ENCODE data around the gene RHBDF2.
"Not testable (repeated sequence)": the region's sequence is repeated elsewhere in the genome, so short reads cannot be mapped to it uniquely, and the experiment has no call there.

RHBDF2 gene

DNA sequence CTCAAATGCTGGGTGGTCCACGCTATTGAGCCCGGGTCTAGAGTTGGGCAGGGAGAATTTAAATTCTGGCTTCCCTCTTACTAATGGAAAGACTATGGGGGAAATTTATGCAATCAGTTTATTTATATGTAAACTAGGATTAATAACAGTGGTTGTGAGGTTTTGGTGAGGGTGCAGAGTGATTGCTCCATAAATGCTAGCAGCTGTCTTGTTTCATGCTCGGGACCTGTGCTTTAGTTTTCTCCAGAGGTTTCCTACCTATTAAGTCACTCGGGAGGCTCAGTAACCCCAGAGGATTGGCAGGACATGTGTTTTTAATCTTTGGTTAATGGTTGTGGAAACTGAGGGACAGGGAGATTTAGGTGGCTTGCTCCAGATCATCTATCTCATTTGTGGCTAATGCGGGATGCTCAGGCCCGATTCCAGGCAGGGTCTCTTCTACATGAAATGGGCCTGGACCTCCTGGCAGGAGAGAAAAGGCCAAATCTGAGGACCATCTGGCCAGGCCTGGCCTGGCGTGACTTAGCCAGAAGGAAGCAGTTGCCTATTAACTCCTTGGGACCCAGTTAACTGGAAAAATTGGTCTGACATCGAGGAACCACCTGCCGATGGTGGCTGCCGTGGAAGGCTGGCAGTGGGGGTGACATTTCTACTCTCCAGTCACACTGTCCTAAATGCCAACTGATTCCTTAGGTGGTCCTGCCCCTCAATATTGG lies 40.7 kb upstream of the RHBDF2 start:
- no peaks in the 10 kb centered on the region for H3K9me3 Mint-ChIP-seq
- no peaks in the 10 kb centered on the region for H3K36me3 Mint-ChIP-seq (ENCODE audit: low read depth)
- peaks cover 56% of the 10 kb centered on the region for H3K27me3 Mint-ChIP-seq
- no peak overlapping the region for H3K27ac Mint-ChIP-seq
- H3K4me3 Mint-ChIP-seq = no peak overlapping the region
- no peak for DNase-seq
- H3K4me1 Mint-ChIP-seq (ENCODE audit: low read depth) = peaks cover 3% of the 10 kb centered on the region

DNA sequence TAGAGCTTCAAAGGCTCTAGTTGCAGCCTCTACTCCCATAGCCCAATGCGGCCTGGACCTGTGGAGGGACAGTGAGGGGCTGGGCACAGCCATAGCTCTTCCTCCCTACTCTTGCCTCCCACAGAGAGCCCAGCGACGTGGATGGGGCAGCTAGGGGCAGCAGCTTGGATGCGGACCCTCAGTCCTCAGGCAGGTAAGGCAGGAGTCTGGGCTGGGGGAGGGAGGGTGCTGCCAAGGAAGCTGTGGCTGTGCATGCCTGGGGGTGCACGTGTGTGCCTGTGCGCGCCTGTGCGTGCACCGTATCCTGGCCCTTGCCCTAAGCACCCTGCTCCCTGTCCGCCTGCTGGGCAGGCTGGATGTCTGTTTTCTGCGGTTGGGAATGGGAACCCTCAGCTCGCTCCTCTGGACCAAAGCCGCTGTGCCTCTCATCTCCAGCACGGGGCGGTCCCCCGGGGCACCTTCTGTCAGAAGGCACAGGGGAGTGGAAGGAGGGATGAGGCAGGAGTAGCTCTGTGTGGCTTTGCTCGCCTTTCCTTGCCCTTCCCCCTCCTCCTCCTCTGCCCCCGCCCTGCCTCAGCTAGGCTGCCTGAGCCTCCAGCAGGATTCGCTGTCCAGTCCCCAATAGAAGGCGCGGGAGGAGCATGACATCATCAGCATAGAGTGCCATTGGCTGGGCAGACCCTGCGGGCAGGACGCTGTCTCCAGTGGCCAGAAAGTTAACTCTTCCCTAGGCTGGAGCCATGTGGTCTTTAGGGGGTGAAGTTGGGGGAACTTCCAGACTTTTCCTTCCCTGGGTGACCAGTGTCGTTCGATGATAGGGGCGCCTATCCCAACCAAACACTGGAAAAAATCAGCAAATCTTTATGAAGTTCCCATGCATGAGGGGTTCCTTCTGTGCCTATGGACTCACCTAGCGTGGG lies 39.4 kb upstream of the RHBDF2 start:
- H3K27ac Mint-ChIP-seq = no peak overlapping the region
- H3K36me3 Mint-ChIP-seq (ENCODE audit: low read depth) = no peaks in the 10 kb centered on the region
- peaks cover 3% of the 10 kb centered on the region for H3K4me1 Mint-ChIP-seq (ENCODE audit: low read depth)
- H3K27me3 Mint-ChIP-seq = peaks cover 68% of the 10 kb centered on the region
- DNase-seq = no peak
- H3K9me3 Mint-ChIP-seq = no peaks in the 10 kb centered on the region
- no peak overlapping the region for H3K4me3 Mint-ChIP-seq

DNA sequence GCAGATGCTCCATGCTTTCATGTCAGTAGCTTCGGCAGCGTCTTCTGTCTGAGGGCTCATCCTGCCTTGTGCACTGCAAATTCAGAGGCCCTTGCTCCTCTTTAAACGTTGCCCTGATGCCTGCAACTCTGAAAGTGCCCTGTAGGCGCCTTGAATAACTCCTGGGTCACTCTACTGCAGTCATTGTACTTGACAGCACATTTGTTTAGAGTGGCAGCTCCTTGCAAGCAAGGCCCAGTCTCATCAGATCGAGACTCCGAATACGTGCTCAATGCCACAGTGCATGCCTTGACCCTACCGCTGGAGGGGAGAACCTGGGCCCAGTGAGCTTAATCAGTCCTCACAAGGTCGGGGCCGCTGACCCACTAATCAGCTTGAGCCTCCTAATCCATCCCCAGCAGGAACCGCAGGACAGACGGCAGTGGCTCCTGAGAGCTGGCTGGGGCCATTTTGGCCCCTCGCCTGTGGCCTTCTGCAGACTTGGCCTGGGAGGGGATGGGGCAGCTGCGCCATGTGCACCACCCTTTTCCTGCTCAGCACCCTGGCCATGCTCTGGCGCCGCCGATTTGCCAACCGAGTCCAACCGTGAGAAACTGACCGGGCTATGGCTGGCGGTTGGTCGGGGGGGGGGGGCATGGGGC lies 38.5 kb upstream of the RHBDF2 start, which contains the start of gene PRCD:
PRCD (plus strand) TSS at position 414 of the 641 bp plus-strand sequence; CDS start at position 512, 98 bp downstream.
- Mint-ChIP-seq H3K4me1 (ENCODE audit: low read depth) (peaks cover 3% of the 10 kb centered on the region), H3K9me3 (no peaks in the 10 kb centered on the region), H3K27ac (no peak within 1 kb of the TSS), H3K27me3 (peaks cover 72% of the 10 kb centered on the region), H3K4me3 (no peak within 1 kb of the TSS), H3K36me3 (ENCODE audit: low read depth) (no peaks in the 10 kb centered on the region)
- no peak for DNase-seq

DNA sequence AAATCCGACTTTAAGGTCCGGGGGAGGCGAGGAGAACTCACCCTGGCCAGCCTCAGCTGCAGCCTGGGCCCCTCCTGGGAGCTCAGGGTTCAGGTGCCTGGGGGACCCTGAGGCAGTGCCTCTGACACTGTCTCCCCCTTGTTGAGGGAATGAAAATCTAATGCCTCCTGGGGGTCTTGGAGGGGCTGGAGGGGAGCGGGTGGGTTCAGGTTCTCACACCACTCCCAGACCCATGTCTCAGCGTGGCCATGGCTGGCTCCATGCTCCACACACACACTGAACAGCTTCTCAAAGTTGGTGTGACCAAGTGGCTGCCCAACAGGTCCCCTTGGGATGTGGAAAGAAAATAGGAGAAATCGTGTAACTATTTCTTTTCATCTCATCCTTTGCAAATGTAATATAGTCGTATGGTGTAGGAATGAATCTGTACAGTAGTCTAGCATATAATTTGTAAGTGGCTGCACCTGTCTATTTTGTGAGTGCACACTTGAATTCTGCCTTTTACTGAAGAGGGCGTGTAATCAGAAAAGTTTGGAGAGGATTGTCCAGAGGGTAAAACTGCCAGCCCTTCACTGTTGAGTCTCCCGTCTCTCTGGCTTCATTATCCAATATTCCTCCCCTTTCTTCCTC lies 37.8 kb upstream of the RHBDF2 start:
- Mint-ChIP-seq H3K27ac (no peak overlapping the region), H3K27me3 (peaks cover 66% of the 10 kb centered on the region), H3K4me3 (no peak overlapping the region), H3K4me1 (ENCODE audit: low read depth) (peaks cover 3% of the 10 kb centered on the region), H3K36me3 (ENCODE audit: low read depth) (no peaks in the 10 kb centered on the region), H3K9me3 (no peaks in the 10 kb centered on the region)
- DNase-seq = no peak

DNA sequence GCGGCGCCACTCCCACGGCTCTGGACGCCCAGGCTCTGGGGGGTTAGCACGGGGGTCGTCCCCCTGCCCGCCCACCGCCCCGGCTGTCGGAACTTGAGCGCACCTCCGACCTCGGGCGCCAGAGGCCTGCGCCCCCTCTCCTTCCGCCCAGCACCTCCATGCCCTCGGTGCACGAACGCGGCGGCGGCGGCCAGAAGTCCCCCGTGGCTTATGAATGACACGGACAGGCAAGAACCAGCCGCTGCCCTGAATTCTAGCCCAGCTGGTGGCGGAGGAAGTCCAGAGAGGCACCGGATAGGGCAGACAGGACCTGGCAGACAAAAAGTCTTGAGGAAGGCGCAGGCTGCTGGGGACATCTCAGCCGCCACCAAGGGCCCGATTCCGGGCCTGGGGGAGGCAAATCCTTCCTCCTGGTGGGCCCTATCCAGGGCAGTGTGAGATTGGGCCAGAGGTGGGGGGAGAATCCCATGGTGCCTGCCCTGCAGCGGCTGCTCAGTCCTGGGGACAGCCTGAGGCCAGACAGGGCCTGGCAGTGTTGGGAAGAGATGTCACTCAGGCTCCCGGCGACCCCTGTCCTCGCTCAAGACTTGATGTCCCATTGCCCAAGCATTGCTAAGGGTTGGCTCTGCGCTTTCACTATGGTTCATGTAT lies 37.2 kb upstream of the RHBDF2 start:
- no peak overlapping the region for H3K4me3 Mint-ChIP-seq
- H3K36me3 Mint-ChIP-seq (ENCODE audit: low read depth) = no peaks in the 10 kb centered on the region
- peaks cover 3% of the 10 kb centered on the region for H3K4me1 Mint-ChIP-seq (ENCODE audit: low read depth)
- DNase-seq = no peak
- peaks cover 59% of the 10 kb centered on the region for H3K27me3 Mint-ChIP-seq
- no peaks in the 10 kb centered on the region for H3K9me3 Mint-ChIP-seq
- no peak overlapping the region for H3K27ac Mint-ChIP-seq

DNA sequence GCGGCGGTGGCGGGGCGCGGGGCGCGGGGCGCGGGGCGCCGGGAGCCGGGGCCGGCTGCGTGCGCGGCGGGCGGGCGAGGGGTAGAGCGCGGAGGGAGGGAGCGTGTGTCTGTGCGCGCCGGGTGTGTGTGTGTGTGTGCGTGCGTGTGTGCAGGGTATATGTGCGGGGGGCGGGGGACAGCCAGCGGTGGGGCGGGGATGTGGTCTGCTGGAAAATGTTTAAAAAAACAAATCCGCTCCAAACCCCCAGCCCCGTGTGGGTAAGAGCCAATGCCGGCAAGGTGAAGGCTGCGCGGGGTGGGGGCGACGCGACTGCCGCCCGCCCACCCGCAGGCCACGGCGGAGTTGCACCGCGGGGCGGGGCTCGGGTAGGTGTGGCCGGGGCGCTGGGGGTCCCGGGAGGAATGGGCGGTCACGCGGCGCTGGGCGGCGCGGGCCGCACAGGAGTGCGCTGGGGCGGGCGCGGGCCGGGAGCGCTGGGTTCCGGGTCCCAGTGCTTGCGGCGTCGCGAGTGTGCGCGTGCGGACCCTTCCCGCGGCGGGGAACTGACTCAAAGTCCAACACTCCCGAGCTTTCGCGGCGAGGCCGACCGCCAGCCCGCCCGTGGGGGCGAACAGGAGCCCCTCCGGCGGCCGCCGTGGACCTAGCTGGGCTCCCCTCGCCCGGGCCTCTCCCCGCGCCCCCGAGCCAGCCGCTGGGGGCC lies 36.5 kb upstream of the RHBDF2 start, which contains the start of gene CYGB:
CYGB (minus strand) TSS at position 132 of the 703 bp plus-strand sequence. CDS start 167 bp downstream, outside the sequence.
- DNase-seq = no peak
- Mint-ChIP-seq H3K27ac (no peak within 1 kb of the TSS), H3K36me3 (ENCODE audit: low read depth) (no peaks in the 10 kb centered on the region), H3K4me3 (no peak within 1 kb of the TSS), H3K9me3 (no peaks in the 10 kb centered on the region), H3K4me1 (ENCODE audit: low read depth) (peaks cover 3% of the 10 kb centered on the region), H3K27me3 (peaks cover 56% of the 10 kb centered on the region)

DNA sequence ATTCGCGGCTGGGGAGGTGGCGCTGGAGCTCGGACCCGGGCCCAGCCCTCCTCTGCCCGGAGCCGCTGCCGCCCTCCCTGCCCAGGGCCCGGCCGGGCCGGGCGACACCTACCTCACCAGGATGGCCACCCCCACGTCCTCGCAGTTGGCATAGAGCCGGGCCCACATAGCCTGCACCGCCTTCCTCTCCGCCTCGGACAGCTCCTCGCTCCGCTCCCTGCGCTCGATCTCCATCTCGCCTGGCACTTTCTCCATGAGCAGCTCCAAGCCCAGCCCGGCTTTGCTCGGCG lies 36.0 kb upstream of the RHBDF2 start:
- H3K27me3 Mint-ChIP-seq = peaks cover 52% of the 10 kb centered on the region
- no peak for DNase-seq
- no peak overlapping the region for H3K4me3 Mint-ChIP-seq

DNA sequence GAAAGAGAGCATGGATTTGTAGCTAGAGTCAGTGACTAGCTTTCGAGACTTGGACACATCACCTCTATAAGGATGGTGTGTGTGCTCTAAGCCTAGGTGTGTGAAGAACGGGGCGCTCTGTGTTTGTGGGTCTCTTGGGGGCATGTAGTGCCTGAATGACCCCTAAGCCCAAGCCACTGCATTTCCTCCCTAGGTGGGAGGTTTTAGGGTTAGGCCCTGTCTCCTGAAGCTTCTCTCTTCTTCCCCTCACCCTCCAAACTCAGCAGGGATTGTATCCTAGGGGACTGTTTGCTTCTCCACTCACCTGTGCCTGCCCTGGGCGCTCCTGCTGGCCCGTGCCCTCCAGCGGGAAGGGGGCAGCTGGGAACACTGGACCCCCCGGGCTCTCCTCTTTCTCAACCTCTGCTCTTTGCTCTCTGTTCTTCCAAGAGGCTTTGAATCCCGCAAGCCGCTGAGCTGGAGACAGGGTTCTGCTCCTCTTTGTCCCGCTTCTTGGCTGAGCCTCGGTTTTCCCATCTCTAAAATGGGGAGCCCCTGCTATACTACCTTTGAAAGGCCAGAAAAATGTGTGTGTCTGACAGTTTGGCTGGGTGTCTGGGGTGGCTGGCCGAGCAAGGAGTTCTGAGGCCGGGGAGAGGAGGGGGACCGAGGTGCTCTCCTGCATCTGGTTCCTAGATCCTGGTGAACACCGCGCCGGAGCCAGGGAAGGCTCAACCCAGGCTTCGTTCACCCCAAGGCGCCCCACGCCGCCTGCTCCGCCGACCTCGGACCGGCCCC lies 35.5 kb upstream of the RHBDF2 start:
- Mint-ChIP-seq H3K36me3 (ENCODE audit: low read depth) (no peaks in the 10 kb centered on the region), H3K27ac (no peak overlapping the region), H3K4me3 (no peak overlapping the region), H3K27me3 (peaks cover 47% of the 10 kb centered on the region), H3K9me3 (no peaks in the 10 kb centered on the region), H3K4me1 (ENCODE audit: low read depth) (peaks cover 3% of the 10 kb centered on the region)
- no peak for DNase-seq

More for the DNA sequence above, 36.0 kb upstream of the RHBDF2 start:
- Mint-ChIP-seq H3K9me3 (no peaks in the 10 kb centered on the region), H3K4me1 (ENCODE audit: low read depth) (peaks cover 3% of the 10 kb centered on the region), H3K27ac (no peak overlapping the region), H3K36me3 (ENCODE audit: low read depth) (no peaks in the 10 kb centered on the region)

DNA sequence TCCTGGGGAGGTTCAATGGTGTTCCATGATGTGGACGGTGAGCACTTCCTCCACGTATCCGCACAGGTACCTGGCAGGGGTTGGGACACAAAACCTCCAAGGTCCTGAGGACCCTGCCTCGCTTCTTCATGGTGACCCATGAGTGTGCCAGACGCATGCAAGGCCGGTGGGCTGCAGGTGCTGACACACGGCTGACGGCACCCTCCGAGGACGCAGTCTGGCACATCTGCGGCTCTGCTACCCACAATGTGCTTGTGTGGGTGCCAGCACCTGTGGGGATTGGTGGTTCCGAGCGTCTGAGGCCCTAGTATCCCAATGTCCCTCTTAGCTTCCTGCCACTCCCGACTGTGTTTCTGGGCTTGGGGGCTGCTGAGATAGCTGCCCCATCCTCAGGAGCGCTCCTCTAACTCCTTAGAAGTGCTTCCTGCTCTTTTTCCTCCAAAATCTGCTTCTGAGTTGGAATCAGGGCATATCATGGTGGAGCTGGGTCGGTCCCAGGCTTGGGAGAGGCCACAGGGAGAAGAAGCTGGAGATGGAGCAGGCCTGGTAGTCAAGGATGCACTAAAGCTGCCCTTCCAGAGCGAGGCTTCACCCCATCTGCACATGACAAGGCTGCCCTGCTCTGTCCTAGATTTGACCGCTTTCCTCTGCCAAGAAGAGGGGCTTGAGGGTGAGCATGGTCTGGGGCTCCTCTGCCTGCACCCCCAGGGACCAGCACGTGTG lies 34.7 kb upstream of the RHBDF2 start:
- no peak overlapping the region for H3K4me3 Mint-ChIP-seq
- no peak overlapping the region for H3K27ac Mint-ChIP-seq
- peaks cover 3% of the 10 kb centered on the region for H3K4me1 Mint-ChIP-seq (ENCODE audit: low read depth)
- H3K27me3 Mint-ChIP-seq = peaks cover 43% of the 10 kb centered on the region
- no peaks in the 10 kb centered on the region for H3K36me3 Mint-ChIP-seq (ENCODE audit: low read depth)
- H3K9me3 Mint-ChIP-seq = no peaks in the 10 kb centered on the region
- no peak for DNase-seq

DNA sequence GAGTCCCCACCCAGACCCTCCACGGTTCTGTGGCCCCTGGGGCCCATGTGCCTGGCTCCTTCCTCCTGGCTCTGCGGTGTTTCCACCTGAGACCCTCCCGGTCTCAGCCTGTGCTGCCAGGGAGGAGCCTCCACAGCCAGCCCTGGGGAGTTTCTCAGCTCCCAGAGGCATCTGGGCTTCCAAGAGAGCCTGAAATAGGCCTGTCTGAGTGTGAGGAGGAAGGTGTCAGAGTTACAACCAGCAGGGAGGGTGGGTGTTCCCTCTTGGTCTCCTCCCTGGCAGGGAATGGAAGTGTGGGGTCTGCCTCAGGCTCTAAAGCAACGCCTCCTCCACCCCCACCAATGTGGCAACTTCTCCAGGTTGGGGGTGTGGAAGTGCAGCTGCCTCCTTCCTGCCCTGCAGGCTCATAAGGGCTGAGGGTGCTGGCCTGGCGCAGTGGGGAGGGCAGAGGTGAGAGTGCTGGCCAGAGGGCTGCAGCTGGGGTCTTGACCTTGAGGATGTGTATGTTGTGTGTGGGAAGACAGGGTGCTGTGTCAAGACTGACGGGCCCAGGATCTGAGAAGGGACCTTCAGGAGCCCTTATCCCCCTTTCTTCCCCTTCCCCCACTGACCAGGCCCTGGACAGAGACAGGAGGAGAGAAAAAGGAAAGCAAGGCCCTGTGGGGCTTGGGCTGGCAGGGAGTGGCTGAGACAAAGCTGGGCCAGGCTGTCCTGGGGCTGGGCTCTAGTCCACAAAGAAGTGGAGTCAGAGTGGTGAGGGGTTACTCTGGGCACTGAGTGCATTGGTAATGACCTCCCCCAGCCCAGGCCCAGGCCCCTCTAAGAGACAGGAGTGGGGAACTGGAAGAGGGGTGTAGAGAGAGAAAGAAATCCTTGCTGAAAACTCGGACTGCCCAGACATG lies 33.9 kb upstream of the RHBDF2 start:
- no peak overlapping the region for H3K4me3 Mint-ChIP-seq
- H3K27me3 Mint-ChIP-seq = peaks cover 35% of the 10 kb centered on the region
- no peaks in the 10 kb centered on the region for H3K36me3 Mint-ChIP-seq (ENCODE audit: low read depth)
- peaks cover 6% of the 10 kb centered on the region for H3K4me1 Mint-ChIP-seq (ENCODE audit: low read depth)
- DNase-seq = no peak
- H3K9me3 Mint-ChIP-seq = no peaks in the 10 kb centered on the region
- H3K27ac Mint-ChIP-seq = no peak overlapping the region

DNA sequence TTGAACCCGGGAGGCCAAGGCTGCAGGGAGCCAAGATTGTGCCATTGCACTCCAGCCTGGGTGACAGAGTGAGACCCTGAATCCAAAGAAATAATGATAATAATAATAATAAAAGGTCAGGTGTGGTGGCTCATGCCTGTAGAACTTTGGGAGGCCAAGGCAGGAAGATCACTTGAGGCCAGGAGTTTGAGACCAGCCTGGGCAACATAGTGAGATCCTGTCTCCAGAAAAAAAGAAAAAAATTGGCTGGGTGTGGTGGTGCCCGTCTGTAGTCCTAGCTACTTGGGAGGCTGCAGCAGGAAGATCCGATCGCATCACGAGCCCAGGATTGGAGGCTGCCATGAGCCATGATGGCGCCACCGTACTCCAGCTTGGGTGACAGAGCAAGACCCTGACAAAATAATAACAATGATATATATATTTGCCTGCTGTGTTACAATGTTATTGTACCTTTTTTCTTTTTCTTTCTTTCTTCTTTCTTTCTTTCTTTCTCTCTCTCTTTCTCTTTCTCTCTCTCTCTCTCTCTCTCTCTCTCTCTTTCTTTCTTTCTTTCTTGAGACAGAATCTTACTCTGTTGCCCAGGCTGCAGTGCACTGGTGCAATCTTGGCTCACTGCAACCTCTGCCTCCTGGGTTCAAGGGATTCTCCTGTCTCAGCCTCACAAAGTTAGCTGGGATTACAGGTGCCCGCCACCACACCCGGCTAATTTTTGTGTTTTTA lies 32.6 kb upstream of the RHBDF2 start:
- H3K9me3 Mint-ChIP-seq; DNase-seq; H3K27ac Mint-ChIP-seq; H3K4me1 Mint-ChIP-seq (ENCODE audit: low read depth); H3K4me3 Mint-ChIP-seq; H3K36me3 Mint-ChIP-seq (ENCODE audit: low read depth): not testable (repeated sequence)
- peaks cover 23% of the 10 kb centered on the region for H3K27me3 Mint-ChIP-seq

Measured in activated T-cell treated with anti-CD3 and anti-CD28 coated beads, Interleukin-2, amount 50 U/mL, for 24 hours (primary cell).